Raji (cell line): ENCODE results near the gene THRAP3.

Source experiments
- POLR2A ChIP-seq: IDR thresholded peaks from 2 replicates; pipeline ENCODE4 v1.6.1; 2011; ENCODE audit warnings: low read depth, low read length, control low read depth; ENCODE audit not compliant: insufficient read depth

THRAP3 gene

GRCh38 chr1:36324353-36324703 lies 100.1 kb downstream of the THRAP3 start:
- TF ChIP-seq POLR2A, result no peak

- TF ChIP-seq POLR2A, result no peak
These were observed 102.3 kb downstream of the THRAP3 start for GRCh38 chr1:36326499-36326898.

- no peak for TF ChIP-seq POLR2A
These were observed 103.3 kb downstream of the THRAP3 start for GRCh38 chr1:36327421-36328087.

DNA sequence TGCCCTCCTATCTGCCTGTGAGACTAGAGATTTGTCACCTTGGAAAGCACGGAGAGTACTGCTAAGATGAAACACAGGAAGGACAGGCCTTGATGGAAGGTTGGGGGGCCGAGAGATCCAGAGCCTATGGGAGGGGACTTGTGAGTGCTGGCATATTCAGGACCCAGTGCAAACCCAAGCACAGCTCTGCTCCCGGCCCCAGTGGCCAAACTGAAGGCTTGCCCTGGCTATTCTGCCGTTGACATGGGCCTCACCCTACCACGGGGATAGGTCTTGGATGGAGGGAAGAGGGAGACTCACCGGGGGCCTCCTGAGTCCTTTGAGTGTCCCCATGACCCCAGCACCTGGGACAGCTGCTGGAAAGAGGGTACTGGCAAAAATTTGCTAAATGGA lies 103.8 kb downstream of the THRAP3 start:
- no peak for TF ChIP-seq POLR2A

- TF ChIP-seq POLR2A, result no peak
These were observed 104.5 kb downstream of the THRAP3 start for GRCh38 chr1:36328713-36329112.

GRCh38 chr1:36329817-36330216 lies 105.6 kb downstream of the THRAP3 start:
- no peak for TF ChIP-seq POLR2A

- TF ChIP-seq POLR2A, result no peak
These were observed 106.7 kb downstream of the THRAP3 start for GRCh38 chr1:36330940-36331339.

GRCh38 chr1:36337830-36338229 lies 113.6 kb downstream of the THRAP3 start:
- TF ChIP-seq POLR2A, result no peak

GRCh38 chr1:36339215-36339614 lies 115.0 kb downstream of the THRAP3 start:
- TF ChIP-seq POLR2A, result no peak

DNA sequence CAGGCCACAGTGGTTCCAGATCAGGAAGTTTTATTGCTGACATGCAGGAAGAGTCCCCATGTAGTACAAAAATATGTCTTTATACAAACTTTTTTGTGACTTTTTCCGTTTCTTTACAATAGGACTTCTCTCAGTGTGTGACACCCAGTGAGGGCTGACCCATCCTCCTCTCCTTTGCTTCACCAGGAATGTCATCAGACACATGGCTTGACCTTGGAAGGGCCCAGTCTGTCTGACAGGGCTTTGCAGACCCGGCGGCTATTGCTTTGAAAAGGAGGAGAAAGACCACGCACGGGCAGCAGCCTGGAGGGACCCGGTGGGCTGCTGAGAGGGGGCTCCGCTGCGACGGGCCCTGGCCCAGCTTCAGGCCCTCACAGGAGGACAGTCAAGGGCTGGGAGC lies 115.4 kb downstream of the THRAP3 start:
- TF ChIP-seq POLR2A, result no peak

DNA sequence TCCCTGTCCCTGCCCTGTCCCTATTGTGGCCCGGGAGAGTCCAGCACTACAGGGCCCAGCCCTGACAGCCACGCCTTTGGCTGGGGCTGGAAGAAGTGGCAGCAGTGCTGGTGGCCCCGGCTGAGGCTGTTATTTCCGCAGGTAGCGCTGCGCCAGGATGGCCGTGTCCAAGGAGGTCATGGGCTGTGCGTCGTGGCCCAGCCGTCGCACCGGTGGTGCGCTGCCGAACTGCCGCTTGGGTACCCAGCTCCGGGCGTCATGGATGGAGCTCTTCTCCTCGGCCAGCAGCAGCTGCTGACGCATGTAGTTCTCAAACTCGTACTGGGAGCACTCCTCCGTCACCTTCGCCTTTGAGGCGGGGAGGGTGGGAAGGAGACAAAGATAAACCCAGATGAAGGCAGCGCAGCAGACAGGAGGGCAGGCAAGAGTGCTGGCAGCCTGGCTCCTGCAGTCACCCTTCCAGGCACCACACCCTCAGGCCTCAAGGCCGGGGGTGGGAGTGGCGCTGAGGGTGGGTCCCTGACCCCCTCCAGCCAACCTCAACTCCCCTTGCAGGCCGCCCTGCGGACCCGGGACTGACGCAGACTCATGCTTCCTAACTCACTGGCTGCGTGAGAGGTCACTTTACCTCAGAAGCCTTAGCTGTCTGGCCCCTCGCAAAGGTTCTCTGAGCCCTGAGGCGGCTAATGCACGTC lies 117.5 kb downstream of the THRAP3 start:
- no peak for TF ChIP-seq POLR2A

GRCh38 chr1:36342426-36343185 lies 118.4 kb downstream of the THRAP3 start:
- TF ChIP-seq POLR2A, result no peak

DNA sequence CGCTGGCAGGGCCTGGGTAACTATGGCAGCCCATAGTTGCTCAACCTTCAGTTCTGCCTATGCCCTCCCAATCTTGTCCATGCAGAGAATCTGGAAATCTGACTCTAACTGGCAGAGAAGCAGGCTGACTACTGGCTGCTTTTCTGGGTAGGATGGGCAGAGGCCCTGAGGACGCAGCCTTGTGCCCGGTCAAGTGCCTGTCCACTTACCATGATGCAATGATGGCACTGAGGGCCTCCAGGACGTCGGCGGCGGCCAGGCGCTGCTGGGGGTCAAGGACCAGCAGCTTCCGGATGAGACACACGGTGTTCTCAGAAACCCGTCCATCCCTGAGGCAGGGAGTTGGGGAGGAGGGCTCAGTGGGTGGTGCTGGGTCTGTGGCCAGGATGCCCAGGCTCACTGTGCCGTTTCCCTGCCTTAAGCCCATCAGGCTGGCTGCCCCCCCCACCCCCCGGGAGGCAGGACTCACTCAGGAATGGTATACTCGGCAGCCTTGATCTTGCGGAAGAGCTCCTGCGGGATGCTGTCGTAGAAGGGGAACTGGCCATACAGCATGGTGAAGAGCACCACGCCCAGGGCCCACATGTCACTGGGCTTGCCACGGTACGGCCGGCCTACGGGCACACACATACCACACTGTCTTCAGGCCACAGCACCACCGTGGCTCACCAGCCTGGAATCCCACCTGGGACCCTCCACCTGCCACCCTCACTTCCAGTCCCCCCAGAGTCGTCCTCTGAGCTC lies 119.6 kb downstream of the THRAP3 start:
- TF ChIP-seq POLR2A, result no peak

GRCh38 chr1:36344395-36344680 lies 120.1 kb downstream of the THRAP3 start:
- TF ChIP-seq POLR2A, result no peak

DNA sequence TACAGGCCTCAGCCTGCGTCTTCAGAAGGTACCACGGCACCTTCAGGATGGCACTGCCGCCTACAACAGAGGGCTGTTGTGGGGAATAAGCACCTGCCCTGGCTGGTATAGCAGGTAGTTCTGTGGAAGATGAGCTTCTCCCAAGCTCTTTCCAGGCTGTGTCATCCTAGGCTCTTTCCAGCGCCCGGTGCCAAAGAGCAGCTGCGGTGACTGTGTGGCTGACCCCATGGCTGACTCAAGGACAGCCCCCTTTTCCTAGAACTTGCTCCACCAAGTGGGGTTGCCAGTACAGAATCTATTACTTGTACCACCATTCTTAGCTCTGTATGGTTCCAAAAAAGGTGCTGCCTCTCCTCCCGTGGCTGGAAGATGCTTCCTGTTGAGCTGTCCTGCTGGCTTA lies 121.1 kb downstream of the THRAP3 start:
- TF ChIP-seq POLR2A, result no peak

DNA sequence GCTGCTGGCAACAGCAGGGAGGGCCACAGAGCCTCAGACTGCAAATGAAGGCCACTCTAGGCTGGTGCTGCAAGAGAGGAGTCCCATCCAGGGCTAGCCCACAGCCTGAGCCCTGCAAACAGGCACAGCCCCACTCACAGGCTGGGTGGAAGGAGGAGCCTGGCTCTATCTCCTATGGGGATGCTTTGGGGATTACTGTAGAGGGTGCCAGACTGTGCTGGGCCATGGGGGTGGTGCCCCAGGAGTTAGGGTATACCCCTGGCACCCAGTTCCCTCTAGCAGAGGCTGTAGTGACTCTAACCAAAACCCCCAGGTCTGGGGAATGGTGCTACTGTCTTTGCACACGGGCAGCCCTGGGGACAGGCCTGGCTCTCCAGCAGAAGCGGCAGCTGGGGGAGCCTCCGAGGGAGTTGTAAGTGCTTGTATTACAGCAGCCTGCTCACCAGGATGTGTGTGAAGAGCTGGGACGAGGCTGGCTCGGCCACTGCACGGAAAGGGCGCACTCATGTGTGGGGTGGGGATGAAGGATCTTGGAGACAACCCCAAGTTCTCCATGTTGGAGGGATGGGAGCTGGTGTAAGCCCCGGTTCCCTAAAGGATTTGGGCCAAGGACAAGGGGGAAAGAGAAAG lies 122.6 kb downstream of the THRAP3 start:
- no peak for TF ChIP-seq POLR2A

- no peak for TF ChIP-seq POLR2A
These were observed 125.0 kb downstream of the THRAP3 start for GRCh38 chr1:36349241-36349671.
